ENCODE measurements around the gene SH3BGR.

Gene SH3BGR

DNA sequence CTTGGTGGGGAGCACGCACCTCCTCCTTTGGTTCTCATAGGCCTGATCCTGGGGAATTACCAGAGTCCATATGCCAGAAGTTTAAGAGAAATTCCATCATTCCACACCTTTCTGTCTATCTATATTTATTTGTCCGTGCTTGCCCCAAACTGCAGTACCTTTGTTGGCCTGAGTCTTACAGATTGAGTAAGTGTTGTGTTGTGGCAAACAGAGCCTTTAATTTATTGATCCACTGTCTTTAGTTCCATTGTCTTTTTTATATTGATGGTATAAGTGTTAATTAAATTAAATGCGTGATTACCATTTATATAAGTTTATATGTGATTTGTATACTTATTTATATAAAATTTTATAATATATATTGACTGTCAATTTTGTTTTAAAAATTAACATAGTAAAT, 4.9 kb downstream of the SH3BGR start:
- no peak for DNase-seq (ENCODE audit: low read depth)

DNA sequence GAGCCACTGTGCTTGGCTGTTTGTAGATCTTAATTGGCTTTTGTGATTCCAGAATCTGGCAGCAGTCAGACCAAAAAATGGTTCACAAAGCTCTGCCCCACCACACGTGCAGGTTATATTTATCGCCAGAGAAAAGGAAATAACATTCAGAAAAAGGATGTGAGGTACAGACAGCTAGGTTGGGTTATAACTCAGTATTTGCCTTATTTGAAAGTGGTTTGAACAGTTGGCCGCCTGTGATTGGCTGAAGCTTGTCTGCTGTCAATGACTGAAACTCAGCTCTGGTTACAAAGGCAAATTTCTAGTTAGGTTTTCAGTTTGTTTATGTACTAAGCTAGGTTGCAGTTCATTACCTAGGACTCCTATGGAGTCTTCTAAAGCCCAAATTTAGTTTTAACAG, 9.6 kb downstream of the SH3BGR start:
- no peak for DNase-seq (ENCODE audit: low read depth)

DNA sequence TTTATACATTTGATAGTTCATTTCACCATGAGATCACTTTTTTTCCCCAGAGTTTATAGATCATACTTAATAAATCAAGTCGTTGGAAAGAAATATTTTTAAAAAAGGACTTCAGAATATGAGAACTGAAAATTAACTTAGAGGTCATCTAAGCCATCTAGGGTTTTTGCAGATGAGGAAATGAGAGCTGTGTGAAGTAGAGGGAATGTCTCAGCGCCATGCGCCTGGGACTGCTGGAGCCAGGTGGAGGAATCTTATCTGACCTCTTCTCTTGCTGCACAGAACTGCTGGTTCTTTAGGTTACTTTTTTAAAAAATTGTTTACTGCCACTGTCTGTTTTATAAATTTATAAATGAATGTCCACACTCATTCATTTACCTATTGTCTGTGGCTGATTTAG, 11.5 kb downstream of the SH3BGR start:
- DNase-seq (ENCODE audit: low read depth): no peak

DNA sequence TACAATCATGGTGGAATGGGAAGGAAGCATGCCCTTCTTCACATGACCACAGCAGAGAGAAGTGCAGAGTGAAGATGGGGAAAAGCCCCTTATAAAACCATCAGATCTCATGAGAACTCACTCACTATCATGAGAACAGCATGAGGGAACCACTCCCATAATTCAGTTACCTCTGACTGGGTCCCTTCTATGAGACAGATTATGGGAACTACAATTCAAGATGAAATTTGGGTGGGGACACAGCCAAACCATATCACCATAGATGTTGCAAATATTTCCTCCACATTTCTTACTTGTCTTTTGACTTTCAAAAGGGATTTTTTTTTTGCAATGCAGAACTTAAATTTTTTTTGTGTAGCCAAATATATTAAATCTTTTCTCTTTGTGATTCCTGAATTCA, 14.8 kb downstream of the SH3BGR start:
- no peak for DNase-seq (ENCODE audit: low read depth)

DNA sequence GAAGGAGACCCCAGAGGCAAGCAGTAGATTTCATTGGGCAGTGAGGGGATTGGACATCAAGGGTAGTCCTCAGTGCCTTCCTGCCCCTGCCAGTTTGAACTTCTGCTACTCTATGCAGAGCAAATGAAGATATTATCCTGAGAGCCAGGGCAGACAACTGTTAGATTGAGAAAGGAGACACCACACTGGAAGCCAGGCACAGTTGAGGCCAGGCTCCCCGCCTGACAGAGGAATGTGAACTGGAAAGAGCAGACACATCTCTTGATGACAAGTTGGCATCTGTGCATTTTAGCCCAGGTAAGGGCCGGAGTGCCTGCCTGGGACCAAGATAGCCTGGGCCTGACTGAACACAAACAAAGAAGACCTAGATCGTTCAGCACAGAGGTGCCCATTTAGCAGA, 16.0 kb downstream of the SH3BGR start:
- DNase-seq (ENCODE audit: low read depth): no peak

DNA sequence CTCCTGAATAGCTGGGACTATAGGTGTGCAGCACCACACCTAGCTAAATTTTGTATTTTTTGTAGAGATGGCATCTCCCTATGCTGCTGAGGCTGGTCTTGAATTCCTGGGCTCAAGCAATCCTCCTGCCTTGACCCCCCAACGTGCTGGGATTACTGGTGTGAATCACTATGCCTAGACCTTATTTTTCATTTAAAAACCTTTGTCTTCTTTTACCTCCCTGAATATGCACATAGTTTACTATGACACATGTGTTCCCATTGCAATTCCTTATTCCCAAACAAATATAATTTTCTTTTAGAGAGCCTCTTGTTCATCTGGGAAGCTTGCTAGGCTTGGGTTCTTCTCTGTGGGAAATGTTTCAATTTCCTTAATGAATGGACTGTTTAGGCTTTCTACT, 16.8 kb downstream of the SH3BGR start:
- no peak for DNase-seq (ENCODE audit: low read depth)

DNA sequence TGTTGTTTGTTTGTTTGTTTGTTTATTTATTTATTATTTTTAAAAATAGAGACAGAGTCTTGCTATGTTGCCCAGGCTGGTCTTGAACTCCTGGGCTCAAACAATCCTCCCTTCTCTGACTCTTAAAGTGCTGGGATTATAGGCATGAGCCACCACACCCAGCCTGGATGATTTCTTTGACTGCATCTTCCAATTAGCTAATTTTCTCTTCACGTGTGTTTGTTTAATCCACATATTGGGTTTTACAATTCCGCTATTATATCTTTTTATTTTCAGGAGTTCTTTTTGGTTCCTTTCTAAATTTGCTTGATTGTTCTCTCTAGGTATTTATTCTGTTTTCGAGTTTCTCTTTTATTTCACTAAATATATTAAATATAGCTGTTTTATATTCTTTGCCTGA, 19.8 kb downstream of the SH3BGR start:
- no peak for DNase-seq (ENCODE audit: low read depth)

DNA sequence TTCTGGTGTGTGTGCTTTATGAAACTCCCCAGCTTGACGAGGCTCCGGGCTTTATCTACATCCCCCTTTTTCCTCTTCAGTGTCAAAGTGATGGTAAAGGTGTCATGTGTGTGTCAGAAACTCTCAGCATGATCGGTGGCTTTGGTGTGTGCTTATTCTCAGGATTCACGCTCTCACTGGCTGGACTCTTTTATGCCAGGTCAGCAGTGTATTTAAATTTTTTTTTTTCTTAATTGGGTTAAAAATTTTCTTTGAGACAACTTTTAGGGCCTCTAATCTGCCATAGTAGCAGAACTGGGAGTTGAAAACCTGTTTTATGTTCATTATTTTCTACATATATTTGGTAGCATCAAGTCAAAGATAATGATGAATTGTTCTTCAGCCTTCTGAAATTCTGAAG, 21.0 kb downstream of the SH3BGR start:
- DNase-seq (ENCODE audit: low read depth): no peak

DNA sequence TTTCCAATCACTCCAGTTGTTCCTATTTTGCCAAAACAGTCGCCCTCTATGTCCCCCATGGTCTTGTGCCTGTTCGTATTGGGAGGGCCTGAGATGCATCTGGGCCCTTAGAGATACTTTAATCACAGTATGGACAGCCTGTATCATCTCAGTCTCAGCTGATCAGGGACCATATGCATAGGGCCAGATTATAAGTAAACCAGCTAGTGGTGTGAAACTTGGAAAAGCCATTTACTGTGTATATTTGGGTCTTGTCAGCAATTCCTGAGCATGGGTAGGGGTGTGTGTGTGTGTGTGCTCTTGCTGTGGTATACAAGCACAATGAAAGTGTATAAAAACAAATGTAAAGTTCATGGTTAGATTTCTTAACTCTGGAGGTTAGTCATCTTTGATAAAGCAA, 22.8 kb downstream of the SH3BGR start:
- DNase-seq (ENCODE audit: low read depth): no peak

DNA sequence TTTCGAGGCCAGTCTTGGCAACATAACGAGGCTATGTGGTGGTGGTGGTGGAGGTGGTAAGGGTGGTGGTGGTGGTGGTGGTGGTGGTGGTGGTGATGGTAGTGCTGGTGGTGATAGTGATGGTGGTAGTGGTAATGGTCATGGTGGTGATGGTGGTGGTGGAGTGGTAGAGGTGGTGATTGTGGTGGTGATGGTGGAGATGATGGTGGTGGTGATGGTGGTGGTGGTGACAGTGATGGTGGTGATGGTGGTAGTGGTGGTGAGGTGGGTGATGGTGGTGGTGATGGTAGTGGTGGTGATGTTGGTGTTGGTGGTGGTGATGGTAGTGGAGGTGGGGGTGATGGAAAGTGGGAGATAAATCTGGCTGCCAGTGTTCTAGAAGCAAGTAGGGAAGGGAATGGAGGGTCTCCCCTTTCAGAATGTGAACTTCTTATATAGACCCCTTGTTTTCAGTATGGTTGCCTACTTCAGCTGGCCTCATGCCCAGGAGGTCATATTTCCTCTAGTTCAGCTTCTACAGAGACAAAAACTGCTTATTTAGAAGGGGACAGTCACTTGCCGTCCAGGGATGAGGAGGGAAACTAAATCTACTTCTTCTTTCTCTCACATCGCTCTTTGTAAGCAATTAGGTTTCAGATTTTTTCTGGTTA, 27.5 kb downstream of the SH3BGR start:
- DNase-seq (ENCODE audit: low read depth): no peak

DNA sequence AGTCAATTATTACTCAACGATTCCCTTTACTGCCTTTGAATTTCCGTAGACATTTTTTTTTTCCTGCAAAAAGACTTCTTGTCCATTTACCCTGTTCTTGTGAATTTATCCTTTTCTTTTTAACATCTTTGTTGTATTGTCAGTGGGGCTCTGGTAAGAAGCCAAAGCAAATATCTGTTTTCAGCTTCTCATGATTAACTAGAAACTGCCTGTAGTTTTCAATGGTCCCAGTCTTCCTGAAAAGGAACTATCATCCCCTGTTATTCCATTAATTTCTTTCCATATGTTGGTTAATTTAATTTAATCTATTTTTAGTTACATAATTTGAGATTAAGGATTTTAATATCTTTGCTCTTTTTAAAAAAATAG, 28.0 kb downstream of the SH3BGR start:
- DNase-seq (ENCODE audit: low read depth): no peak

DNA sequence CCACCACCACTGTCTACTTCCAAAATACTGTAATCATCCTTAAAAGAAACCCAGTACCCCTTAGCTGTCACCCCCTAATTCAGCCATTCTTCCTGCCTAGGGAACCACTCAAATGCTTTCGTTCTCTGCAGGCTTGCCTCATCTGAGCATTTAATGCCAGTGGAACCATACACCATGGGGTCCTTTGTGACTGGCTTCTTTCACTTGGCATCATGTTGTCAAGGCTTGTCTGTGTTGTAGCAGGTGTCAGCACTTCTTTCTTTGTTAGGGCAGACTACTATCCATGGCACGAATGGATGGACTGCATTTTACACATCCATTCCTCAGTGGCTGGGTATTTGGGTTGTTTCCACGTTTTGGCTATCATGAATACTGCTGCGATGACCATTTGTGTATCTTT, 28.5 kb downstream of the SH3BGR start:
- DNase-seq (ENCODE audit: low read depth): no peak

DNA sequence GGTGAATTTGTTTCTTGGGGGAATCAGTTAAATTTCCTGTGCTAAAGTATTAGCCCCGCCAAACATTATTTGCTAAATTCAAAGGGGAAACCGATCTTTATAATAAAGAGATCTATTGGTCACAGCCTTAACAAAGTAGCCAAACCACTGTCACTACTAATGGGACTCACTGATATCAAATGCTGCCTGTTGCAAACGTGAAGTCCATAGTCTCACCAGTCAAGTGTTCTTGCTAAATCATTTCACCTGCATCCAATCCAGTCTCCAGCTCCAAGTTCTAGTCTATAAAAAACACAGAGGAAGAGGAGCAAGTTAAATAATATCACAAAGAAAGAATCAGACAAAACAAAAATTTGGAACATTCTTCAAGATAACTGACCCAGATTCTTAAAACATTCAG, 30.1 kb downstream of the SH3BGR start:
- DNase-seq (ENCODE audit: low read depth): no peak

DNA sequence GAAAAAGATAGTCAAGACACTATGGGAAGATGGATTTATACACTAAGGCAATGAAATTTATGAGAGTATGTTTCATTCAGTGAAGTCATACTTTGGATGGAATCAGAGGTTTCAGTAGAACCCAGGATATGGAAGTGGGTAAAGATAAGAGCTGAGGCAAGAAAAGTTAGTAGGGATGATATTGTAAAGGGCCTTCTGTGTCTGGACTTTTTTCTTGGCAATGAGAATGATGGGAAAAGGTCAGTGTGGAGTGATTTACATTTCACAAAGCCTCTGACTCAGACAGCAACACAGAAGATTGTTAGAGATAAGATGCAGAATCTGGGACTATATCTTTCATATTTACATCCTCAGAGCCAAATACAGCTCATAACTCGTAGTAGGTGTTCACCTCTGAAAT, 32.1 kb downstream of the SH3BGR start:
- DNase-seq (ENCODE audit: low read depth): no peak

DNA sequence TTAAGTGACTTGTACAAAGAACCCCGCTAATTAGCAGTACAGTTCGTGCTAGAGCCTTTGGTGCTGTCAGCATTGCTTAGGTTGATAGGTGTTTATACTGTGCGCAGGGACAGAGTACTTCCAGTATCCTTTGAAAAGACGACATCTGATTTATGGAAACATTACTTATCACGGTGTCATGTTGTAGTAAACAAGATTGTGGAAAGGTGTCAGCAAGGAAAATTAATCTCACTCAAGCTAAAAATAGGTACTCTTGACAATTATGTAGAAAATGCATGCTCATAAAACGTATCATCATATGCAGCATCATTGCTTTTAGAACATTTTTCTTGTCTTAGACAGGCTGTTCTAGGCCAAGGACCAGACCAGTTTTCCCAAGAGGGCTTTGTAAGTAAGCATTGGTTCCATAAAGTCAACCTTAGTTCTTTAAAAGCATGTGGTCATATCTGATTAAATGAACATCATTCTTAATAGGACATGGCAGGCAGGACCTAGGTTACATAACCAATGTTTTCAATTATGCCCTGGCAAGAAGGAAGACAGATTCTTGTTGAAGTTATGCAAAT, 33.0 kb downstream of the SH3BGR start:
- DNase-seq (ENCODE audit: low read depth): no peak

DNA sequence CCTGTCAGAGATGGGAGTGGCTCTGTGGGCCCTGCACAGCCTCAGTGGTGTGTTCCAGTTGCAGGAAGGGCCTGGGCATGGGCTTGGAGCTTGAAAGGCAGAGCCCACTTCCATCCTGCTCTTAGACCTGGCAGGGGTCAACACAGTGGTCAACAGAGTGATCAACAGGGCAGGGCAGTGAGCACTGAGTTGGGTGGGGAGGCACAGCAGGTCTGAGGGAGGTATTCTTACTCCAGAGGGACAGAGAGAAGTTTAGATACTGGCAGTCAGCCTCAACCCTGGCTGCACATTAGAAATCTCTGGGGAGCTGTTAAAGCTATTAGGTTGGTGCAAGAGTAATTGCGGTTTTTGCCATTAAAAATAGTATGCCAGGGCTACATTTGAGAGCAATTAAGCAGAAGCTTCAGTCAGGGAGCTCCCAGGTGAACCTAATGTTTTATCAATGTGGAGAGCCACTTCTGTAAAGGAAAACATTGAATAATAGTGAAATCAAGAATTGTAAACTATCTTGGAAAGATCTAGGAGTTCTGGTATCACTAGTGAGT, 37.7 kb downstream of the SH3BGR start:
- no peak for DNase-seq (ENCODE audit: low read depth)

DNA sequence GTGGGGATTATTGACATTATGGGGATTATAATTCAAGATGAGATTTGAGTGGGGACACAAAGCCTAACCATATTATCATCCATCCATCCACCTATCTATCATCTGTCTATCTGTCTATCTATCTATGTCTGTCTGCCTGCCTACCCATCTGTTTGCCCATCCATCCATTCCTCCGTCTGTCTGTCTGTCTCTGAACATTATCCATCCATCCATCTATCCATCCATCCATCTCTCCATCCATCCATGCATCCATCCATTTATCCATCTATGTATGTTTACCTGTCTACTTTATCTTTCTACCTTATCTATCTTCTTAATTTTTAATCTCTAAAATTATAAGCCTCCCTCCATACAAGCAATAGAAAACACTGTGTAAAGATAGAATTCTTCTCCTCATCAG, 47.4 kb downstream of the SH3BGR start:
- no peak for DNase-seq (ENCODE audit: low read depth)

DNA sequence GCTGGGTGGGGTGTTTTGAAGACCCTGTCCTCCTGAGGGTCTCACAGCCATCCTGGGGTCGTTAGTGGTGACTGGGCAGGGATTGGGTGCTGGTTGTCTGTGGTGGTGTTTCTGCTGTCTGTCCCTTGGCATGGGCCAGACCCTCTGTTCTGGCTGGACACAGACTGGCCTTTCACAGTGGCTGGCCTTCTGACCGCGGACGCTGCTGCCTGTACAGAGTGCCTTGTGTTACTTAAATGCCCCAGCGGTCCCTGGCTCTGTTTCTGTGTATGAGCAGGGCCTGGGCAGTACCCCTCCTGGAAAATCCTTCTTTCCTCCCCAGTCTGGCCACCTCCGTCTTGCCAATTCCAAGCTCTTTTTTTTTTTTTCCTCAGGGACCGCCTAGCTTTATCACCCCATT, 50.9 kb downstream of the SH3BGR start:
- DNase-seq (ENCODE audit: low read depth): no peak

DNA sequence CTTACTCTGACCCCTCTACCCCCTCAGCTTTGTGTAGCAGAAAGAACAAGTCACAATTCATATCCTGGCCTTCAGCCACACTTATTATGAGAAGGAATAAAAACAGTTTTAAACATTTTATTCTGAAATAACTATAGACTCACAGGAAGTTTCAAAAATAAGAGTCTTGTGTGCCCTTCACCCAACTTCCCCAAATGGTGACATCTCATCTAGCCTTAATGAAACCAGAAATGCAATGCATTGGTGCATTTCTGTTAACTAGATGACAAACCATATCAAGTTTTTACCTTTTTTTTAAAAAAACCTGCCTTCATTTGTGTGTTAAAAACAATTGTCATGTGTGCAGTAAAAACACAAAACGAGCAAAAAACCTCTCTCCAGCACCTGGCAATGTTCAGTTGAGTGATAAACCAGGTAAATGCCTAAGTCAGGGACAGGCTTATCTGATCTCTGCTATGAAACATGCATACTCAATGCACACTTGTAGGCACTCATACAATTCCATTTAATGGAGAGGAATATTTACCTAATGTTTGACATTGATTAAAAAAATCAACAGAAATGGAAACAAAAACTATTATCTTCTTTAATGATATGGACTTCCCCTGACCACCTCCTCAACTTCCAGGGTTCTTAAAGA, 51.5 kb downstream of the SH3BGR start:
- no peak for DNase-seq (ENCODE audit: low read depth)

DNA sequence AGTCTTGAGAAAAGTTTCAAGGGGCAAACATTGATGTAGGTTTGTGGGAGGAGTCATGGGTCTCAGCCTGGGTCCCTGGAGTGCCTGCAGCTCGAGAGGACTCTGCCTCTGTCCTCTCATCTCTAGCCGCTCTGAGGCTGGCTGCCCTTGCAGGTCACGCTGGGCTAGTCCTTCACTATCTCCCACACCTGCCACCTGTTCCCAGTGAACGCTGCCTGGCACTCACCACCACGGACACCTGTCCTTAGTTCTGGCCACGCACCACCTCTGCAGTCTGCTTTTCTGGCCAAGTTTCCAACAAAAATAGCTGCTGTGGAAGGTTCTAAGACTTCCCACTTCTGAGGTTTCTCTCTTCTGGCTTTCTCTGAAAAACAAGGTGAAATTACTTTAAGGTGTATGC, 52.5 kb downstream of the SH3BGR start:
- no peak for DNase-seq (ENCODE audit: low read depth)

DNA sequence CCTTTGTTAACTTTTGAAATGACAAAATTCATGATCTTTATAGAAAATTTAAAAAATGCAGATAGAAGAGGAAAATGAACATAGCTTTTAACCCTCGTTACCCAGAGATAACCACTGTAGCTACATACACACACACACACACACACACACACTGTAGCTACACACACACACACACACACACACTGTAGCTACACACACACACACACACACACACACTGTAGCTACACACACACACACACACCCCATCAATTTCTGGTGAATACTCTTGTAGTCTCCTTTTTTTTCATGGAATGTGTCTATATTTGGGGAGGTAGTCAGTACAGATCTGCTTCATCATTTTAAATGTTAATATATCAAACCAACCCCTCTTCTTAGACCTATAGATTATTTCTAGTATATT, 58.5 kb downstream of the SH3BGR start:
- no peak for DNase-seq (ENCODE audit: low read depth)

DNA sequence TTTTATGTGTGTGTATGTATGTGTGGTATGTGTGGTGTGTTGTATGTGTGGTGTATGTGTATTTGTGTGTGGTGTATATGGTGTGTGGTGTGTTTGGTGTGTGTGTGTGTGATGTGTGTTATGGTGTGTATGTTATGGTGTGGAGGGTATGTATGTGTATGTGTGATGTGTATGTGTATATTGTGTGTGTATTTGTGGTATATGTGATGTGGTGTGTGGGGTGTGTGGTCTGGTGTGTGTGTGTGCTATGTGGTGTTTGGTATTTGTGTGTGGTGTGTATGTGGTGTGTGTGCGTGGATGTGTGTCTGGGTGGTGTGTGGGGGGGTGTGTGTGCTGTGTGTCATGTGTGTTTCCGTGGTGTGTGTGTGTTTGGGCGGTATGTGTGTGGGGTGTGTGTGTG, 59.3 kb downstream of the SH3BGR start:
- DNase-seq (ENCODE audit: low read depth): no peak

DNA sequence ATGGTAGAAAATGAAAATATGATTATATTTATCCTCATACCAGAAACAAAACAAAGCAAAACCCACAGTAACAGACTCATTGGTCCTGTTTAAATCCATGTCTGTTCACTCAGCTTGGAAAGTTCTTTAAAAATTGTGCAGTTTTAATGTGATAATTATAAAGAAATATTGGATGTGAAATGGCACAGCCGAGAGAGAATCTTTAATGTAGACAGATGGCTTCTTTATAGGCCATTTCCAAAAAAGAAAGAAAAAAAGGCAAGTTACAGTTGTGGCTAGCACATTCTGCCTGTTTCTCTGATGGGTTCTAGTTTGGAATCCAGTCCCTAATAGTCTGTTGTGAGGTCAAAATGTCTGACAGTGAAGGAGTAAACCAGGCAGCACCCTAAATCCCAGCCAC, 62.0 kb downstream of the SH3BGR start:
- no peak for DNase-seq (ENCODE audit: low read depth)
